IMR-90 (cell line): ENCODE results near the gene CDS2. TPM values are rescaled to one million over a fixed set of nuclear protein-coding genes. Genes with fewer than 3 reads are reported as not detected.

ENCODE experiments used
- ATAC-seq: fragments of 200-7000 bp; cut with Tn5 transposase; 2 replicates; pipeline ENCODE4 v1.9.1; 2020; ENCODE audit warnings: low read depth, mild to moderate bottlenecking, moderate library complexity
- BruUV-seq: library from RNA; stranded (reverse); fragments of 400-500 nt; replicated peaks from 2 replicates; lab custom pipeline; 2021; lab: Mats Ljungman, UMichigan
- CTCF ChIA-PET: fragments of 300-600 bp; formaldehyde crosslinking; extraction: SDS; loops from one replicate; lab custom pipeline; 2021; ENCODE audit warnings: antibody characterized with exemption; lab: Yijun Ruan, JAX
- POLR2A ChIA-PET: fragments of 300-600 bp; sonication (Branson Sonifier 250); formaldehyde crosslinking; loops from one replicate; lab custom pipeline; 2022; ENCODE audit warnings: antibody characterized with exemption; ENCODE audit not compliant: unreplicated experiment; lab: Charles Lee
- DNase-seq: peaks from one replicate; pipeline ENCODE4 v3.0.0; 2013
- H2AFZ ChIP-seq: replicated peaks from 2 replicates; pipeline ENCODE3; 2013; ENCODE audit warnings: low read length, mild to moderate bottlenecking; ENCODE audit not compliant: poor library complexity
- H2AK5ac ChIP-seq: 2 replicates; pipeline ENCODE4 v1.6.1; 2013; ENCODE audit warnings: low read depth, low read length, inconsistent platforms
- H2AK9ac ChIP-seq: replicated peaks from 2 replicates; pipeline ENCODE3; 2013; ENCODE audit warnings: mild to moderate bottlenecking, low read depth, low read length, moderate library complexity; ENCODE audit not compliant: poor library complexity
- H2BK120ac ChIP-seq: 2 replicates; pipeline ENCODE4 v1.6.1; 2013; ENCODE audit warnings: low read depth, low read length, inconsistent platforms
- H2BK15ac ChIP-seq: 3 replicates; pipeline ENCODE4 v1.6.1; 2013; ENCODE audit warnings: low read depth, low read length, inconsistent platforms
- H2BK20ac ChIP-seq: 2 replicates; pipeline ENCODE4 v1.6.1; 2013; ENCODE audit warnings: low read depth, mild to moderate bottlenecking, inconsistent platforms, low read length, moderate library complexity
- H2BK5ac ChIP-seq: 2 replicates; pipeline ENCODE4 v1.6.1; 2013; ENCODE audit warnings: mild to moderate bottlenecking, low read depth, low read length, inconsistent platforms; ENCODE audit not compliant: poor library complexity, severe bottlenecking
- H3K14ac ChIP-seq: replicated peaks from 2 replicates; pipeline ENCODE4 v1.6.1; 2013; ENCODE audit warnings: low read depth, low read length, inconsistent platforms
- H3K18ac ChIP-seq: 2 replicates; pipeline ENCODE4 v1.6.1; 2013; ENCODE audit warnings: low read depth, low read length, control low read depth
- H3K23ac ChIP-seq: 2 replicates; pipeline ENCODE4 v1.6.1; 2013; ENCODE audit warnings: low read depth, low read length, inconsistent platforms
- H3K27ac ChIP-seq: 2 replicates; pipeline ENCODE4 v1.5.1; 2013; ENCODE audit warnings: mild to moderate bottlenecking, control low read depth, low read length; ENCODE audit not compliant: insufficient read depth
- H3K27me3 ChIP-seq: 2 replicates; pipeline ENCODE4 v1.6.1; 2013; ENCODE audit warnings: low read length; ENCODE audit not compliant: control insufficient read depth, insufficient read depth
- H3K36me3 ChIP-seq: 2 replicates; pipeline ENCODE4 v1.6.1; 2013; ENCODE audit warnings: low read length, mixed read lengths; ENCODE audit not compliant: control insufficient read depth, insufficient read depth
- H3K4ac ChIP-seq: 2 replicates; pipeline ENCODE4 v1.6.1; 2013; ENCODE audit warnings: low read depth, low read length, inconsistent platforms
- H3K4me1 ChIP-seq: 2 replicates; pipeline ENCODE4 v1.6.1; 2013; ENCODE audit warnings: low read length, mixed read lengths; ENCODE audit not compliant: control insufficient read depth, insufficient read depth
- H3K4me2 ChIP-seq: 2 replicates; pipeline ENCODE4 v1.6.1; 2013; ENCODE audit warnings: low read depth, mild to moderate bottlenecking, control low read depth, low read length, moderate library complexity
- H3K4me3 ChIP-seq: 2 replicates; pipeline ENCODE4 v1.5.1; 2013; ENCODE audit warnings: low read depth, mild to moderate bottlenecking, control low read depth, low read length, moderate library complexity; ENCODE audit not compliant: insufficient read depth
- H3K56ac ChIP-seq: 2 replicates; pipeline ENCODE4 v1.6.1; 2013; ENCODE audit warnings: low read length, inconsistent platforms; ENCODE audit not compliant: insufficient read depth; ENCODE audit errors: extremely low read depth
- H3K79me1 ChIP-seq, 2 experiments: 2 replicates each; pipeline ENCODE4 v1.6.1; 2013; ENCODE audit warnings: low read length in 2 of 2, inconsistent platforms in 1 of 2, low read depth in 1 of 2
- H3K9ac ChIP-seq: 2 replicates; pipeline ENCODE4 v1.6.1; 2013; ENCODE audit warnings: low read depth, low read length, control low read depth
- H3K9me1 ChIP-seq: 2 replicates; pipeline ENCODE4 v1.6.1; 2013; ENCODE audit warnings: low read length, inconsistent platforms; ENCODE audit not compliant: insufficient read depth
- H3K9me3 ChIP-seq: 2 replicates; pipeline ENCODE4 v1.6.1; 2013; ENCODE audit warnings: low read length; ENCODE audit not compliant: control insufficient read depth, insufficient read depth
- H4K20me1 ChIP-seq: 2 replicates; pipeline ENCODE4 v1.6.1; 2013; ENCODE audit warnings: low read length, inconsistent platforms; ENCODE audit not compliant: insufficient read depth
- H4K5ac ChIP-seq: 2 replicates; pipeline ENCODE4 v1.6.1; 2013; ENCODE audit warnings: mild to moderate bottlenecking, low read depth, low read length, control low read depth
- H4K8ac ChIP-seq, 2 experiments: 2 replicates each; pipeline ENCODE4 v1.6.1; 2013; ENCODE audit warnings: low read depth in 2 of 2, low read length in 2 of 2, control low read depth in 1 of 2, inconsistent platforms in 1 of 2
- H4K91ac ChIP-seq: 2 replicates; pipeline ENCODE4 v1.6.1; 2013; ENCODE audit warnings: low read depth, low read length, inconsistent platforms; ENCODE audit not compliant: insufficient read depth
- BHLHE40 ChIP-seq: fragments of 150-350 bp; IDR thresholded peaks from 2 replicates; pipeline ENCODE4 v1.6.1; 2016; ENCODE audit warnings: mild to moderate bottlenecking, low read depth, low read length
- MAFK ChIP-seq: IDR thresholded peaks from 2 replicates; pipeline ENCODE4 v1.6.1; 2012; ENCODE audit warnings: low read depth, low read length, improper control_type of control experiment
- MXI1 ChIP-seq: IDR thresholded peaks from 2 replicates; pipeline ENCODE4 v1.6.1; 2012; ENCODE audit warnings: low read depth, mild to moderate bottlenecking, low read length, moderate library complexity, borderline replicate concordance
- NFE2L2 ChIP-seq: fragments of 150-350 bp; IDR thresholded peaks from 2 replicates; pipeline ENCODE4 v1.6.1; 2016; ENCODE audit warnings: low read depth, mild to moderate bottlenecking, low read length
- WGBS, 2 experiments: methylation state at CpG; one replicate each; pipeline versions ENCODE4 v1.1.5 to v1.1.7; 2013; ENCODE audit warnings: missing lambda C conversion rate in 2 of 2; ENCODE audit not compliant: insufficient read length in 1 of 2; ENCODE audit errors: extremely low coverage in 2 of 2; 5-methylcytosine and 5-hydroxymethylcytosine counted together
- dilution Hi-C: fragments of 300-500 bp; cut with HindIII; formaldehyde crosslinking; loops from one replicate; pipeline ENCODE4 v1.14.3; 2018; ENCODE audit warnings: low sequenced_read_pairs; ENCODE audit not compliant: unreplicated experiment
- in situ Hi-C: fragments of 300-500 bp; cut with MboI; formaldehyde crosslinking; loops from 3 replicates; pipeline ENCODE4 v1.14.3; 2019; ENCODE audit warnings: low sequenced_read_pairs, inconsistent platforms, mixed read lengths
- intact Hi-C: fragments of 100-400 bp; cut with micrococcal nuclease; formaldehyde crosslinking; loops from 2 replicates; pipeline ENCODE4 v1.10.0; 2022
- polyA plus RNA-seq, 3 experiments: library from polyadenylated mRNA; depleted of rRNA; stranded (reverse); fragments of >200 nt; gene quantifications; 2 replicates each; pipeline ENCODE4 v1.2.3, GENCODE V29; 2012; ENCODE audit warnings: low replicate concordance in 1 of 3
- total RNA-seq: library from RNA; depleted of rRNA; stranded (reverse); fragments of >200 nt; gene quantifications from 2 replicates; pipeline ENCODE4 v1.2.3, GENCODE V29; 2012
- TF ChIP-seq, protein P1 (sequence below): fragments of 150-350 bp; IDR thresholded peaks from 2 replicates; pipeline ENCODE4 v1.6.1; 2017; ENCODE audit warnings: mild to moderate bottlenecking, antibody characterized with exemption, low read length, low read depth

The CDS2 gene
- total and polyA plus RNA-seq, 2 of the 4 experiments (the other 2 are of a cell fraction) = 17.0 to 47.1 TPM

DNA sequence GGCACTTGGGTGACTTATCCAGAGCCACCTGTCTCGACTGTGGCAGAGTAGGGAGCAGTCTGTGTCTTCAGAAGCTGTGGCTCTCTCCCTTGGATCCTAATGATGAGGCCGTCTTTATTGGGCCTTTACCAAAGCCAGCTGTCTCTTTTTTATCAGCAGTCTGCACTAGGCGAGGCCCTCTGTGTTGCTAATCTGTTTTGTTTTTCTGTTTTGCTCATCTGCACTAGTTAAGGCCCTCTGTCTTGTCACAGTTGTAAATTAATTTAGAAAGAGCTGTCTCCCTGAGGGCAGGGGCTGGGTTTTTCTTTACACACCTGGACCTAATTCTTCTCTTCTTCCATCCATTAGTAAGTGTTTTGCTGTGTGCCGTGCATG, 45.0 kb downstream of the CDS2 start:
- H3K4me1 ChIP-seq = peaks cover 11% of the 10 kb centered on the region
- no peak overlapping the region for H2BK15ac ChIP-seq
- no peak overlapping the region for H2AK5ac ChIP-seq
- H3K9me1 ChIP-seq = peaks cover 42% of the 10 kb centered on the region
- peak overlapping the region; percentile 59 for H3K23ac ChIP-seq
- TF ChIP-seq NFE2L2 = no peak
- TF ChIP-seq MAFK = no peak
- TF ChIP-seq, protein P1, sequence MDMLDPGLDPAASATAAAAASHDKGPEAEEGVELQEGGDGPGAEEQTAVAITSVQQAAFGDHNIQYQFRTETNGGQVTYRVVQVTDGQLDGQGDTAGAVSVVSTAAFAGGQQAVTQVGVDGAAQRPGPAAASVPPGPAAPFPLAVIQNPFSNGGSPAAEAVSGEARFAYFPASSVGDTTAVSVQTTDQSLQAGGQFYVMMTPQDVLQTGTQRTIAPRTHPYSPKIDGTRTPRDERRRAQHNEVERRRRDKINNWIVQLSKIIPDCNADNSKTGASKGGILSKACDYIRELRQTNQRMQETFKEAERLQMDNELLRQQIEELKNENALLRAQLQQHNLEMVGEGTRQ = no peak
- TF ChIP-seq BHLHE40 = no peak
- TF ChIP-seq MXI1 = no peak
- no peak for DNase-seq
- no peak overlapping the region for H2AK9ac ChIP-seq
- no peak overlapping the region for H3K18ac ChIP-seq
- no peak overlapping the region for H4K5ac ChIP-seq
- H3K56ac ChIP-seq = no peak overlapping the region
- H4K8ac ChIP-seq = no peak overlapping the region
- H3K27me3 ChIP-seq = no peaks in the 10 kb centered on the region
- H2AFZ ChIP-seq = no peak overlapping the region
- no peak overlapping the region for H2BK120ac ChIP-seq
- dilution Hi-C loops = no loop called here
- in situ Hi-C loops = no loop called here
- no TSS peak for BruUV-seq
- CTCF ChIA-PET = no interaction called here
- no peak overlapping the region for H3K4ac ChIP-seq
- POLR2A ChIA-PET = no interaction called here
- intact Hi-C loops = no loop called here
- H4K91ac ChIP-seq = no peak overlapping the region
- peaks cover 42% of the 10 kb centered on the region for H4K20me1 ChIP-seq
- H2BK5ac ChIP-seq = no peak overlapping the region
- 90% methylated on average over 2 of the region's 4 CpGs; no CpG with 5 or more reads in 1 of the 2 experiments for WGBS, 2 experiments
- H3K79me1 ChIP-seq = peaks cover 46 to 81% of the 10 kb centered on the region in 2 experiments
- no peak overlapping the region for H3K9ac ChIP-seq
- no peak overlapping the region for H3K27ac ChIP-seq
- no peak for ATAC-seq
- no peak overlapping the region for H3K4me2 ChIP-seq
- no peaks in the 10 kb centered on the region for H3K9me3 ChIP-seq
- H2BK20ac ChIP-seq = no peak overlapping the region
- no peak overlapping the region for H3K4me3 ChIP-seq
- H3K36me3 ChIP-seq = peaks cover 14% of the 10 kb centered on the region
- no peak overlapping the region for H3K14ac ChIP-seq
